GM19468 (cell line): ENCODE measurements around the gene CYP1A1.

Experiments
- ATAC-seq: cut with Tn5 transposase; IDR thresholded peaks from one replicate; pipeline ENCODE4 v1.9.1; 2021; ENCODE audit warnings: mild to moderate bottlenecking, moderate library complexity, moderate number of reproducible peaks; ENCODE audit not compliant: unreplicated experiment; ENCODE audit errors: extremely low read depth

CYP1A1 gene

GRCh38 chr15:74696808-74697207, 28.5 kb downstream of the CYP1A1 start:
- ATAC-seq = no peak

- no peak for ATAC-seq
These were observed 29.0 kb downstream of the CYP1A1 start for GRCh38 chr15:74696398-74696729.

GRCh38 chr15:74695597-74696397, 29.5 kb downstream of the CYP1A1 start, which contains the start of gene EDC3:
EDC3 (minus strand) TSS chr15:74696024; CDS start chr15:74675124, 20,900 bp downstream.
- peak; percentile 9 for ATAC-seq

GRCh38 chr15:74692327-74692726, 33.0 kb downstream of the CYP1A1 start:
- ATAC-seq = no peak

- no peak for ATAC-seq
These were observed 41.6 kb downstream of the CYP1A1 start for GRCh38 chr15:74683758-74684157.

GRCh38 chr15:74682954-74683353, 42.4 kb downstream of the CYP1A1 start:
- no peak for ATAC-seq

GRCh38 chr15:74680456-74680855, 44.9 kb downstream of the CYP1A1 start:
- no peak for ATAC-seq

- ATAC-seq = no peak
These were observed 48.5 kb downstream of the CYP1A1 start for GRCh38 chr15:74676801-74677200.

- ATAC-seq = no peak
These were observed 51.2 kb downstream of the CYP1A1 start for GRCh38 chr15:74674161-74674560.

GRCh38 chr15:74669627-74670026, 55.7 kb downstream of the CYP1A1 start:
- no peak for ATAC-seq
